Spleen (tissue), 11 donors: ENCODE data around the gene FBXO31. TPM values are rescaled to one million over a fixed set of nuclear protein-coding genes. Genes with fewer than 3 reads are reported as not detected.

ENCODE experiments used
- DNase-seq: peaks from one replicate; pipeline ENCODE4 v3.0.0-alpha.2; 2020
- H3K27ac ChIP-seq, 8 donors: fragments of 200-600 bp; sonication (generic) in 7 of 8; 1 replicate in 4 of 8; 2 replicates in 4 of 8; pipeline versions ENCODE4 v1.5.0 to v1.8.0; 2016 to 2021; ENCODE audit warnings: inconsistent platforms in 4 of 8, mild to moderate bottlenecking in 4 of 8, moderate library complexity in 1 of 8
- H3K27me3 ChIP-seq, 7 donors: fragments of 200-600 bp; sonication (generic) in 6 of 7; replicated peaks in 1 of 7; 1 replicate in 4 of 7; 2 replicates in 3 of 7; pipeline versions ENCODE4 v1.5.0 to v1.8.0; 2016 to 2021; ENCODE audit warnings: inconsistent platforms in 3 of 7, mild to moderate bottlenecking in 1 of 7
- H3K36me3 ChIP-seq, 6 donors: fragments of 200-600 bp; sonication (generic) in 5 of 6; 1 replicate in 4 of 6; 2 replicates in 2 of 6; pipeline versions ENCODE4 v1.5.0 to v1.8.0; 2016 to 2021; ENCODE audit warnings: inconsistent platforms in 2 of 6
- H3K4me1 ChIP-seq, 6 donors: fragments of 200-600 bp; sonication (generic) in 5 of 6; 1 replicate in 3 of 6; 2 replicates in 3 of 6; pipeline versions ENCODE4 v1.5.0 to v1.8.0; 2016 to 2021; ENCODE audit warnings: inconsistent platforms in 3 of 6
- H3K4me3 ChIP-seq, 8 donors: fragments of 200-600 bp; sonication (generic) in 7 of 8; 1 replicate in 4 of 8; 2 replicates in 4 of 8; pipeline versions ENCODE4 v1.5.0 to v1.8.0; 2016 to 2021; ENCODE audit warnings: inconsistent platforms in 4 of 8, mild to moderate bottlenecking in 4 of 8, moderate library complexity in 2 of 8
- H3K9me3 ChIP-seq, 8 donors: fragments of 200-600 bp; sonication (generic) in 7 of 8; 1 replicate in 4 of 8; 2 replicates in 4 of 8; pipeline versions ENCODE4 v1.5.0 to v1.8.0; 2016 to 2021; ENCODE audit warnings: inconsistent platforms in 4 of 8
- POLR2A ChIP-seq, 3 donors: fragments of 450-650 bp; IDR thresholded peaks; one replicate each; pipeline ENCODE4 v1.5.1; 2017; ENCODE audit warnings: antibody characterized with exemption in 3 of 3, mild to moderate bottlenecking in 1 of 3
- POLR2AphosphoS5 ChIP-seq, 3 donors: sonication (generic); formaldehyde crosslinking; IDR thresholded peaks; one replicate each; pipeline ENCODE4 v1.5.1; 2017; ENCODE audit warnings: antibody characterized with exemption in 3 of 3
- WGBS, 5 donors: extraction: QIAGEN DNeasy Blood & Tissue Kit in 3 of 5; methylation state at CpG; one replicate each; pipeline versions ENCODE4 v1.1.5 to v1.1.7; 2013 to 2018; 5-methylcytosine and 5-hydroxymethylcytosine counted together
- intact Hi-C: fragments of 100-400 bp; cut with DNase I; formaldehyde crosslinking; loops from one replicate; pipeline ENCODE4 v1.15.0; 2023; ENCODE audit warnings: low total_unique reads
- polyA plus RNA-seq, 3 donors: library from polyadenylated mRNA; stranded (reverse); fragments of 200-250 nt; gene quantifications; one replicate each; pipeline ENCODE4 v1.2.1, GENCODE V29; 2013
- total RNA-seq, 7 donors: library from RNA; depleted of rRNA in 3 of 7; stranded (reverse); fragments of >200 nt in 3 of 7; fragmentation: NEBNext Ultra II Directional in 4 of 7; extraction: Animal tissue kit (Norgen Biotek cat#: 25700) in 4 of 7; gene quantifications; one replicate each; pipeline versions ENCODE4 v1.1.0 to v1.2.1, GENCODE V29; 2016 to 2021
- TF ChIP-seq, protein P1 (sequence below), 11 experiments: fragments of 200-600 bp in 7 of 11; fragments of 450-650 bp in 4 of 11; sonication (generic) in 4 of 11; IDR thresholded peaks in 8 of 11; conservative IDR thresholded peaks in 3 of 11; 1 replicate in 7 of 11; 2 replicates in 4 of 11; pipeline versions ENCODE4 v1.4.0 to v1.8.0; 2016 to 2021; ENCODE audit warnings: antibody characterized with exemption in 11 of 11, inconsistent platforms in 4 of 11, mild to moderate bottlenecking in 1 of 11
- donor health status: healthy with polysubstance abuse.
- donor health status: DM: no; HTN: no; CAD: no; lungs with moderate emphysema.
- donor health status: DM: no; HTN: no; CAD: no.
- donor health status: Bipolar disorder and iron deficiency.
- donor health status: healthy.
- donor health status: DM: no; HTN: no; CAD: no.
- donor health status: DM: yes; HTN: yes; CAD: no.

The FBXO31 gene
- total and polyA plus RNA-seq, 10 donors = 7.9 to 30.6 (median 26.7) TPM

GRCh38 chr16:87410530-87410929, 27.0 kb upstream of the FBXO31 start:
- intact Hi-C loops = no loop called here
- H3K36me3 ChIP-seq = peaks cover 0 to 90% (median 51%) of the 10 kb centered on the region in 6 donors
- H3K27ac ChIP-seq = no peak overlapping the region
- H3K4me1 ChIP-seq = peaks cover 0 to 23% (median 19%) of the 10 kb centered on the region in 6 donors
- H3K4me3 ChIP-seq = no peak overlapping the region
- peak; percentile 57 for DNase-seq
- no peaks in the 10 kb centered on the region for H3K9me3 ChIP-seq
- 89 to 96% (median 94%) methylated on average over 11 of the region's 11 CpGs for WGBS, 5 donors
- H3K27me3 ChIP-seq = no peaks in the 10 kb centered on the region
- peak in 1 of 3 donors; percentile 16 for TF ChIP-seq POLR2AphosphoS5 (IDR thresholded peaks at IDR 0.05)
- TF ChIP-seq, protein P1, sequence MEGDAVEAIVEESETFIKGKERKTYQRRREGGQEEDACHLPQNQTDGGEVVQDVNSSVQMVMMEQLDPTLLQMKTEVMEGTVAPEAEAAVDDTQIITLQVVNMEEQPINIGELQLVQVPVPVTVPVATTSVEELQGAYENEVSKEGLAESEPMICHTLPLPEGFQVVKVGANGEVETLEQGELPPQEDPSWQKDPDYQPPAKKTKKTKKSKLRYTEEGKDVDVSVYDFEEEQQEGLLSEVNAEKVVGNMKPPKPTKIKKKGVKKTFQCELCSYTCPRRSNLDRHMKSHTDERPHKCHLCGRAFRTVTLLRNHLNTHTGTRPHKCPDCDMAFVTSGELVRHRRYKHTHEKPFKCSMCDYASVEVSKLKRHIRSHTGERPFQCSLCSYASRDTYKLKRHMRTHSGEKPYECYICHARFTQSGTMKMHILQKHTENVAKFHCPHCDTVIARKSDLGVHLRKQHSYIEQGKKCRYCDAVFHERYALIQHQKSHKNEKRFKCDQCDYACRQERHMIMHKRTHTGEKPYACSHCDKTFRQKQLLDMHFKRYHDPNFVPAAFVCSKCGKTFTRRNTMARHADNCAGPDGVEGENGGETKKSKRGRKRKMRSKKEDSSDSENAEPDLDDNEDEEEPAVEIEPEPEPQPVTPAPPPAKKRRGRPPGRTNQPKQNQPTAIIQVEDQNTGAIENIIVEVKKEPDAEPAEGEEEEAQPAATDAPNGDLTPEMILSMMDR (IDR thresholded peaks at IDR 0.05 in 8 of 11, conservative IDR thresholded peaks at IDR 0.05 in 3 of 11) = no peak

- Histone ChIP-seq H3K4me1 (peaks cover 0 to 23% (median 19%) of the 10 kb centered on the region in 6 donors), H3K9me3 (no peaks in the 10 kb centered on the region), H3K27me3 (no peaks in the 10 kb centered on the region), H3K27ac (no peak overlapping the region), H3K4me3 (no peak overlapping the region), H3K36me3 (peaks cover 0 to 90% (median 53%) of the 10 kb centered on the region in 6 donors)
- WGBS, 5 donors = 95 to 97% (median 96%) methylated on average over 13 of the region's 13 CpGs
- intact Hi-C loops = no loop called here
- TF ChIP-seq POLR2AphosphoS5 (IDR thresholded peaks at IDR 0.05) (no peak), POLR2A (IDR thresholded peaks at IDR 0.05) (no peak)
- TF ChIP-seq, protein P1 (IDR thresholded peaks at IDR 0.05 in 8 of 11, conservative IDR thresholded peaks at IDR 0.05 in 3 of 11) = no peak
- DNase-seq = peak; percentile 58
Observed at GRCh38 chr16:87409781-87410180, 26.2 kb upstream of the FBXO31 start.

DNA sequence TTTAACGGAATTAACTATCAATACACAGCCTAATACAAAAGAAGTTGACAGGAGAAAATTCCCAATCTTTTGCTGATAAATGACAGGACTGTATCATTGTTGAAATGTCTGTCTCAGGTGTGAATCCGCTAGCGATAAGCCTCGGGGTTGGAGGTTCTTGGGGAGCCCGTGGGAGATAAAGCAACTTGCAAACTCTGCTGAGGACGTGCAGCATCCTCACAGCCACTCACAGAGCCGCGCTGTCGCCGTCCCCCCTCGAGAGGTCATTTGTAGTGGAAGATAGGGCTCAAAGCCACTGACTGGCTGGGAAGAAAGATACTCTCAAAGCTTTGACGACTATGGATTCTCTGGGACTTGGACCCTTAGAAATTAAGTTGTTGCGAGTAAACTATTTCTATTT, 25.6 kb upstream of the FBXO31 start:
- no peaks in the 10 kb centered on the region for H3K27me3 ChIP-seq
- H3K4me3 ChIP-seq = no peak overlapping the region
- no peaks in the 10 kb centered on the region for H3K9me3 ChIP-seq
- H3K27ac ChIP-seq = peak overlapping the region in 1 of 8 donors; percentile 83
- peaks cover 0 to 23% (median 19%) of the 10 kb centered on the region in 6 donors for H3K4me1 ChIP-seq
- peak; percentile 46 for DNase-seq
- H3K36me3 ChIP-seq = peaks cover 0 to 90% (median 53%) of the 10 kb centered on the region in 6 donors
- 92 to 96% (median 95%) methylated on average over 13 of the region's 13 CpGs for WGBS, 5 donors
- no peak for TF ChIP-seq POLR2AphosphoS5 (IDR thresholded peaks at IDR 0.05)
- TF ChIP-seq, protein P1 (IDR thresholded peaks at IDR 0.05 in 8 of 11, conservative IDR thresholded peaks at IDR 0.05 in 3 of 11) = no peak
- TF ChIP-seq POLR2A (IDR thresholded peaks at IDR 0.05) = no peak
- intact Hi-C loops = no loop called here

GRCh38 chr16:87407511-87408112, 24.0 kb upstream of the FBXO31 start:
- no peaks in the 10 kb centered on the region for H3K27me3 ChIP-seq

More at GRCh38 chr16:87407511-87408112, 24.0 kb upstream of the FBXO31 start:
- TF ChIP-seq, protein P1 (IDR thresholded peaks at IDR 0.05 in 8 of 11, conservative IDR thresholded peaks at IDR 0.05 in 3 of 11) = no peak
- peak; percentile 77 to 89 (median 80) for TF ChIP-seq POLR2AphosphoS5 (IDR thresholded peaks at IDR 0.05)
- Histone ChIP-seq H3K27ac (peak overlapping the region; percentile 13 to 83 (median 78)), H3K4me1 (peaks cover 0 to 23% (median 19%) of the 10 kb centered on the region in 6 donors), H3K9me3 (no peaks in the 10 kb centered on the region), H3K4me3 (peak overlapping the region in 1 of 8 donors; percentile 25), H3K36me3 (peaks cover 0 to 90% (median 57%) of the 10 kb centered on the region in 6 donors)
- peak; percentile 88 for DNase-seq
- intact Hi-C loops = no loop called here
- 42 to 64% (median 52%) methylated on average over 25 to 26 of the region's 26 CpGs for WGBS, 5 donors
